DND-41 (cell line): ENCODE data around the gene PSMA6.

Experiments
- EZH2 ChIP-seq: IDR thresholded peaks from 3 replicates; pipeline ENCODE4 v1.6.1; 2012; ENCODE audit warnings: borderline replicate concordance, low read depth, mild to moderate bottlenecking, moderate library complexity, low read length, inconsistent platforms; ENCODE audit not compliant: severe bottlenecking
- TF ChIP-seq, protein P1 (sequence below): IDR thresholded peaks from 2 replicates; pipeline ENCODE4 v1.5.1; 2012; ENCODE audit warnings: borderline replicate concordance, low read length, moderate library complexity, mild to moderate bottlenecking; ENCODE audit not compliant: poor library complexity, severe bottlenecking; ENCODE audit errors: extremely low read depth

DNA sequence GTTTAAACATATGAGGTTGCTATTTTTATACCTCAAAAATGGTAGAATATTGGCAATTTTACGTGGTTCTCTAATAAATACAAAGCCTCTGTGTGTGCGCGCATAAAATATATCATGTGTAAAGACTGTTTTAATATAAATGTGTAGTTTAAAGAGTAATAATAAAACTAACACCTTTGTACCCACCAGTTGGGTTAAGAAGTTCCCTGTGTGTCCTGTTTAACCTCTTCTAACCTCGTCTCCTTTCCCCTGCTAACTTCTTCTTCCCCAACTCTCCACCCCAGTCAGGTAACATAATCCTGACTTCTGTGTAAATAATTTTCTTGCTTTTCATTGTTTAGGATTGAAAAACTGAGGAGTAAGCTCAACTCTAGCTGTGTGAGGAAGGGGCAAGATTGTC lies 47.6 kb upstream of the PSMA6 start:
- TF ChIP-seq, protein P1, sequence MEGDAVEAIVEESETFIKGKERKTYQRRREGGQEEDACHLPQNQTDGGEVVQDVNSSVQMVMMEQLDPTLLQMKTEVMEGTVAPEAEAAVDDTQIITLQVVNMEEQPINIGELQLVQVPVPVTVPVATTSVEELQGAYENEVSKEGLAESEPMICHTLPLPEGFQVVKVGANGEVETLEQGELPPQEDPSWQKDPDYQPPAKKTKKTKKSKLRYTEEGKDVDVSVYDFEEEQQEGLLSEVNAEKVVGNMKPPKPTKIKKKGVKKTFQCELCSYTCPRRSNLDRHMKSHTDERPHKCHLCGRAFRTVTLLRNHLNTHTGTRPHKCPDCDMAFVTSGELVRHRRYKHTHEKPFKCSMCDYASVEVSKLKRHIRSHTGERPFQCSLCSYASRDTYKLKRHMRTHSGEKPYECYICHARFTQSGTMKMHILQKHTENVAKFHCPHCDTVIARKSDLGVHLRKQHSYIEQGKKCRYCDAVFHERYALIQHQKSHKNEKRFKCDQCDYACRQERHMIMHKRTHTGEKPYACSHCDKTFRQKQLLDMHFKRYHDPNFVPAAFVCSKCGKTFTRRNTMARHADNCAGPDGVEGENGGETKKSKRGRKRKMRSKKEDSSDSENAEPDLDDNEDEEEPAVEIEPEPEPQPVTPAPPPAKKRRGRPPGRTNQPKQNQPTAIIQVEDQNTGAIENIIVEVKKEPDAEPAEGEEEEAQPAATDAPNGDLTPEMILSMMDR: no peak
- TF ChIP-seq EZH2: no peak
